CD14-positive monocyte (primary cell): Measurements from ENCODE around the gene PON2. TPM values are rescaled to one million over a fixed set of nuclear protein-coding genes. Genes with fewer than 3 reads are reported as not detected.

Source experiments
- DNase-seq, 3 donors: peaks; one replicate each; pipeline ENCODE4 v3.0.0-alpha.2; 2011 to 2022
- H2AFZ ChIP-seq: 2 replicates; pipeline ENCODE4 v1.6.0; 2012; ENCODE audit warnings: mild to moderate bottlenecking, low read depth, low read length, inconsistent platforms; ENCODE audit not compliant: insufficient read depth, poor library complexity, severe bottlenecking
- H3K27ac ChIP-seq, 2 donors: 1 replicate in 1 of 2; 2 replicates in 1 of 2; pipeline ENCODE4 v1.5.1; 2012 to 2013; ENCODE audit warnings: low read length in 2 of 2, control low read depth in 1 of 2, inconsistent platforms in 1 of 2, low read depth in 1 of 2, mild to moderate bottlenecking in 1 of 2
- H3K27me3 ChIP-seq, 2 donors: one replicate each; pipeline versions ENCODE4 v1.6.0 to v1.6.1; 2011 to 2013; ENCODE audit warnings: low read length in 2 of 2; ENCODE audit not compliant: control insufficient read depth in 2 of 2, insufficient read depth in 2 of 2
- H3K36me3 ChIP-seq, 2 donors: replicated peaks in 1 of 2; 1 replicate in 1 of 2; 2 replicates in 1 of 2; pipeline versions ENCODE4 v1.5.1 to v1.6.1; 2012 to 2013; ENCODE audit warnings: low read length in 2 of 2, control low read depth in 1 of 2, inconsistent platforms in 1 of 2, mild to moderate bottlenecking in 1 of 2; ENCODE audit not compliant: insufficient read depth in 2 of 2, control insufficient read depth in 1 of 2
- H3K4me1 ChIP-seq, 2 donors: 1 replicate in 1 of 2; 2 replicates in 1 of 2; pipeline versions ENCODE4 v1.5.1 to v1.6.1; 2012 to 2013; ENCODE audit warnings: low read length in 2 of 2, control low read depth in 1 of 2, inconsistent platforms in 1 of 2, mild to moderate bottlenecking in 1 of 2, moderate library complexity in 1 of 2; ENCODE audit not compliant: insufficient read depth in 2 of 2, control insufficient read depth in 1 of 2
- H3K4me2 ChIP-seq: replicated peaks from 2 replicates; pipeline ENCODE3; 2012; ENCODE audit warnings: low read length, moderate library complexity, mild to moderate bottlenecking; ENCODE audit not compliant: poor library complexity, severe bottlenecking; ENCODE audit errors: extremely low read depth
- H3K4me3 ChIP-seq, 3 experiments: fragments of 200-600 bp in 1 of 3; sonication (generic) in 1 of 3; replicated peaks in 1 of 3; 1 replicate in 2 of 3; 2 replicates in 1 of 3; pipeline ENCODE4 v1.5.1; 2011 to 2013; ENCODE audit warnings: low read length in 3 of 3, mild to moderate bottlenecking in 3 of 3, control low read depth in 2 of 3, low read depth in 2 of 3, inconsistent platforms in 1 of 3, moderate library complexity in 1 of 3
- H3K79me2 ChIP-seq: 2 replicates; pipeline ENCODE4 v1.6.0; 2012; ENCODE audit warnings: mild to moderate bottlenecking, control low read depth, inconsistent platforms, low read length, moderate library complexity; ENCODE audit not compliant: insufficient read depth
- H3K9ac ChIP-seq: 2 replicates; pipeline ENCODE4 v1.6.0; 2017; ENCODE audit warnings: low read length, mild to moderate bottlenecking; ENCODE audit not compliant: insufficient read depth, poor library complexity, severe bottlenecking
- H3K9me3 ChIP-seq, 2 donors: replicated peaks in 1 of 2; 1 replicate in 1 of 2; 2 replicates in 1 of 2; pipeline versions ENCODE4 v1.5.1 to v1.6.1; 2012 to 2013; ENCODE audit warnings: low read length in 2 of 2, control low read depth in 1 of 2; ENCODE audit not compliant: control insufficient read depth in 1 of 2, insufficient read depth in 1 of 2
- H4K20me1 ChIP-seq: 2 replicates; pipeline ENCODE4 v1.6.0; 2012; ENCODE audit warnings: mild to moderate bottlenecking, low read length, control low read depth, moderate library complexity; ENCODE audit not compliant: insufficient read depth
- H3K27ac Mint-ChIP-seq, 7 donors: one replicate each; pipeline ENCODE4 v1.8.0; 2020; ENCODE audit warnings: mild to moderate bottlenecking in 7 of 7, mixed read lengths in 7 of 7, moderate library complexity in 6 of 7, inconsistent platforms in 2 of 7
- H3K27me3 Mint-ChIP-seq, 3 donors: one replicate each; pipeline ENCODE4 v1.8.0; 2021 to 2022; ENCODE audit warnings: low read depth in 3 of 3, mild to moderate bottlenecking in 3 of 3, mixed read lengths in 3 of 3, moderate library complexity in 3 of 3, inconsistent platforms in 1 of 3
- H3K36me3 Mint-ChIP-seq, 2 donors: one replicate each; pipeline ENCODE4 v1.8.0; 2020; ENCODE audit warnings: mixed read lengths in 2 of 2, inconsistent platforms in 1 of 2, mild to moderate bottlenecking in 1 of 2
- H3K4me1 Mint-ChIP-seq: one replicate; pipeline ENCODE4 v1.8.0; 2020; ENCODE audit warnings: mild to moderate bottlenecking, mixed read lengths
- H3K4me3 Mint-ChIP-seq, 2 donors: one replicate each; pipeline ENCODE4 v1.8.0; 2020; ENCODE audit warnings: mild to moderate bottlenecking in 2 of 2, mixed read lengths in 2 of 2, moderate library complexity in 1 of 2
- H3K9me3 Mint-ChIP-seq, 7 donors: one replicate each; pipeline ENCODE4 v1.8.0; 2020 to 2022; ENCODE audit warnings: mixed read lengths in 7 of 7, mild to moderate bottlenecking in 6 of 7, moderate library complexity in 6 of 7, inconsistent platforms in 2 of 7
- WGBS: methylation state at CpG from one replicate; pipeline ENCODE4 v1.1.5; 2013; ENCODE audit warnings: missing lambda C conversion rate; ENCODE audit not compliant: insufficient coverage; 5-methylcytosine and 5-hydroxymethylcytosine counted together
- intact Hi-C, 2 donors: fragments of 100-400 bp; cut with micrococcal nuclease; formaldehyde crosslinking; loops; one replicate each; pipeline versions ENCODE4 v1.15.0 to v1.15.1; 2023
- polyA plus RNA-seq, 3 donors: library from polyadenylated mRNA; depleted of rRNA in 1 of 3; unstranded in 2 of 3; stranded (reverse) in 1 of 3; fragments of 300-500 nt in 2 of 3; fragments of >200 nt in 1 of 3; fragmentation: Illumina TruSeq in 2 of 3; gene quantifications; 1 replicate in 2 of 3; 2 replicates in 1 of 3; pipeline ENCODE4 v1.2.3, GENCODE V29; 2012 to 2021
- TF ChIP-seq, protein P1 (sequence below): fragments of 200-600 bp; IDR thresholded peaks from one replicate; pipeline ENCODE4 v1.8.0; 2022; ENCODE audit warnings: antibody characterized with exemption, mild to moderate bottlenecking

PON2 gene
- polyA plus RNA-seq, 3 donors, result 11.5 to 14.7 (median 14.4) TPM

DNA sequence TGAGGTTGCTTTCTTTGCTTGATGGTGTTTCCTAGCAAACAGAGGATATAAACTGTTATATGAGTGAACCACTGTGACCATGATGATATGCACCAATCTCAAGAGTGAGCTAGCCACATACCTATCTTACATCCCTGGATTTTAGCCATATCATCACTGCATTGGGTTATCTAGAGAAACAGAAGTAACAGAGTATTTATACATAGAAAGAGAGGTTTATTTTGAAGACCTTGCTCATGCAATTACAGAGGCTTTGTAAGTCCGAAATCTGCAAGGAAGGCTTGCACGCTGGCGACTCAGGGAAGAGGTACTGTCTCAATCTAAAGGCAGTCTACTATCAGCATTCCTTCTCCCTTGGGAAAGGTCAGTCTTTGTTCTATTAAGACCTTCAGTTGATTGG lies 11.8 kb upstream of the PON2 start:
- peaks cover 0 to 1% (median 0%) of the 10 kb centered on the region in 7 donors for H3K9me3 Mint-ChIP-seq
- H4K20me1 ChIP-seq, result no peaks in the 10 kb centered on the region
- peaks cover 0 to 2% (median 0%) of the 10 kb centered on the region in 3 donors for H3K27me3 Mint-ChIP-seq
- no peaks in the 10 kb centered on the region for H3K27me3 ChIP-seq
- no peak for DNase-seq
- H3K4me1 Mint-ChIP-seq, result no peaks in the 10 kb centered on the region
- H3K4me1 ChIP-seq, result no peaks in the 10 kb centered on the region
- H2AFZ ChIP-seq, result no peak overlapping the region
- H3K4me3 ChIP-seq, result no peak overlapping the region
- intact Hi-C loops, result no loop called here
- no peaks in the 10 kb centered on the region for H3K36me3 ChIP-seq
- no CpG with 5 or more reads among the region's 3 CpGs for WGBS
- H3K27ac ChIP-seq, result no peak overlapping the region
- no peak overlapping the region for H3K4me2 ChIP-seq
- no peak overlapping the region for H3K27ac Mint-ChIP-seq
- no peak overlapping the region for H3K4me3 Mint-ChIP-seq
- H3K36me3 Mint-ChIP-seq, result no peaks in the 10 kb centered on the region
- H3K9me3 ChIP-seq, result no peaks in the 10 kb centered on the region
- TF ChIP-seq, protein P1, sequence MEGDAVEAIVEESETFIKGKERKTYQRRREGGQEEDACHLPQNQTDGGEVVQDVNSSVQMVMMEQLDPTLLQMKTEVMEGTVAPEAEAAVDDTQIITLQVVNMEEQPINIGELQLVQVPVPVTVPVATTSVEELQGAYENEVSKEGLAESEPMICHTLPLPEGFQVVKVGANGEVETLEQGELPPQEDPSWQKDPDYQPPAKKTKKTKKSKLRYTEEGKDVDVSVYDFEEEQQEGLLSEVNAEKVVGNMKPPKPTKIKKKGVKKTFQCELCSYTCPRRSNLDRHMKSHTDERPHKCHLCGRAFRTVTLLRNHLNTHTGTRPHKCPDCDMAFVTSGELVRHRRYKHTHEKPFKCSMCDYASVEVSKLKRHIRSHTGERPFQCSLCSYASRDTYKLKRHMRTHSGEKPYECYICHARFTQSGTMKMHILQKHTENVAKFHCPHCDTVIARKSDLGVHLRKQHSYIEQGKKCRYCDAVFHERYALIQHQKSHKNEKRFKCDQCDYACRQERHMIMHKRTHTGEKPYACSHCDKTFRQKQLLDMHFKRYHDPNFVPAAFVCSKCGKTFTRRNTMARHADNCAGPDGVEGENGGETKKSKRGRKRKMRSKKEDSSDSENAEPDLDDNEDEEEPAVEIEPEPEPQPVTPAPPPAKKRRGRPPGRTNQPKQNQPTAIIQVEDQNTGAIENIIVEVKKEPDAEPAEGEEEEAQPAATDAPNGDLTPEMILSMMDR, result no peak
- H3K9ac ChIP-seq, result no peak overlapping the region
- H3K79me2 ChIP-seq, result no peaks in the 10 kb centered on the region

DNA sequence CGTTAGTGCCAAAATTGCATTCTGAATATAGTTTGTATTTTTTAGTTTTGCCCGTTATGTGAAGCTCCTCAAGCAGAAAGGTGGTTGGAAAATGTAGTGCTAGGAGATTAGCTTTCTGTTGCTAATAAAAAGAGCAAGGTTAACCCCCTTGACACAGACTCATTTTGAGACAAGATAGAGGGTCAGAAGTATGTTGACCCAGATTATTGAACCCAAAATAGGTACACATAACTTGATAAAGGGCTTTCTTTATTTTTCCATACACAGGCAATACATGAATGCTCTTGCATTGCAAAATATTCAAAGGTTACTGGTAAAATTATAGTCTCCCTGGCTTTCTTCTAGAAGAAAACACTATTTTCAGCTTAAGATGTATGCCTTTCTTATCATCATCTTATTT lies 10.0 kb upstream of the PON2 start:
- H3K4me3 Mint-ChIP-seq, result no peak overlapping the region
- no peaks in the 10 kb centered on the region for H3K9me3 Mint-ChIP-seq
- no peaks in the 10 kb centered on the region for H3K79me2 ChIP-seq
- H3K27me3 Mint-ChIP-seq, result peaks cover 0 to 5% (median 2%) of the 10 kb centered on the region in 3 donors
- DNase-seq, result no peak
- H3K4me3 ChIP-seq, result no peak overlapping the region
- no peak overlapping the region for H3K27ac ChIP-seq
- no peak overlapping the region for H3K9ac ChIP-seq
- no peaks in the 10 kb centered on the region for H3K4me1 Mint-ChIP-seq
- H3K27ac Mint-ChIP-seq, result no peak overlapping the region
- H2AFZ ChIP-seq, result no peak overlapping the region
- no peaks in the 10 kb centered on the region for H3K36me3 ChIP-seq
- H3K4me1 ChIP-seq, result no peaks in the 10 kb centered on the region
- intact Hi-C loops, result no loop called here
- H3K4me2 ChIP-seq, result no peak overlapping the region
- H3K36me3 Mint-ChIP-seq, result no peaks in the 10 kb centered on the region
- H3K9me3 ChIP-seq, result no peaks in the 10 kb centered on the region
- no peaks in the 10 kb centered on the region for H3K27me3 ChIP-seq
- H4K20me1 ChIP-seq, result no peaks in the 10 kb centered on the region
- TF ChIP-seq, protein P1, result no peak
- no CpG with 5 or more reads among the region's 2 CpGs for WGBS
